ENCODE measurements around the gene KIFC3. TPM values are rescaled to one million over a fixed set of nuclear protein-coding genes. Genes with fewer than 3 reads are reported as not detected.
A peak's percentile ranks its signal among the peaks of the same experiment; 100 is the strongest.
"Not testable (repeated sequence)": the region's sequence is repeated elsewhere in the genome, so short reads cannot be mapped to it uniquely, and the experiment has no call there.

Gene KIFC3
- total RNA-seq, 1 donor from 2014 or later: 96.9 TPM

- Mint-ChIP-seq H3K4me3 (ENCODE audit: unreplicated experiment) (peak overlapping the region; percentile 1), H3K27me3 (ENCODE audit: low read depth, unreplicated experiment) (no peaks in the 10 kb centered on the region), H3K4me1 (ENCODE audit: low read depth, unreplicated experiment) (peaks cover 8% of the 10 kb centered on the region), H3K9me3 (ENCODE audit: unreplicated experiment) (no peaks in the 10 kb centered on the region), H3K27ac (ENCODE audit: unreplicated experiment) (peak overlapping the region; percentile 26), H3K36me3 (ENCODE audit: low read depth, unreplicated experiment) (peaks cover 23% of the 10 kb centered on the region)
- H3K9me3 ChIP-seq (ENCODE audit: insufficient read depth, low read depth, low read length): no peaks in the 10 kb centered on the region
- H3K27me3 ChIP-seq (ENCODE audit: insufficient read depth, low read length): no peaks in the 10 kb centered on the region
- peaks cover 22% of the 10 kb centered on the region for H3K79me2 ChIP-seq (ENCODE audit: insufficient read depth, low read length)
- H3K9ac ChIP-seq (ENCODE audit: low read length): peak overlapping the region; percentile 41
- H3K4me2 ChIP-seq (ENCODE audit: low read length): no peak overlapping the region
- no peak for DNase-seq (ENCODE audit: low read depth)
- FAIRE-seq: no peak
- H4K20me1 ChIP-seq (ENCODE audit: insufficient read depth, low read length): peaks cover 64% of the 10 kb centered on the region
- peaks cover 17% of the 10 kb centered on the region for H3K4me1 ChIP-seq (ENCODE audit: insufficient read depth, low read length)
- no peak overlapping the region for H3K4me3 ChIP-seq (ENCODE audit: insufficient read depth, low read depth, low read length)
- no peak overlapping the region for H3K27ac ChIP-seq (ENCODE audit: low read depth, low read length)
- TF ChIP-seq CTCF (IDR thresholded peaks at IDR 0.05; ENCODE audit: insufficient read depth, low read depth, low read length): no peak
- no peak for TF ChIP-seq EZH2 (IDR thresholded peaks at IDR 0.05; ENCODE audit: insufficient read depth, low read length)
- no peak overlapping the region for H2AFZ ChIP-seq (ENCODE audit: low read depth, low read length)
- H3K36me3 ChIP-seq (ENCODE audit: insufficient read depth, low read length): no peaks in the 10 kb centered on the region
Measured at GRCh38 chr16:57783116-57783515, 19.2 kb downstream of the KIFC3 start.

- peaks cover 22% of the 10 kb centered on the region for H3K79me2 ChIP-seq (ENCODE audit: insufficient read depth, low read length)
- H3K4me1 Mint-ChIP-seq (ENCODE audit: low read depth, unreplicated experiment); FAIRE-seq; H3K27me3 ChIP-seq (ENCODE audit: insufficient read depth, low read length); H2AFZ ChIP-seq (ENCODE audit: low read depth, low read length); H3K27me3 Mint-ChIP-seq (ENCODE audit: low read depth, unreplicated experiment); DNase-seq (ENCODE audit: low read depth); H3K4me3 Mint-ChIP-seq (ENCODE audit: unreplicated experiment); H3K9me3 ChIP-seq (ENCODE audit: insufficient read depth, low read depth, low read length); H3K4me3 ChIP-seq (ENCODE audit: insufficient read depth, low read depth, low read length); H3K36me3 ChIP-seq (ENCODE audit: insufficient read depth, low read length); H3K9me3 Mint-ChIP-seq (ENCODE audit: unreplicated experiment): not testable (repeated sequence)
- H3K4me1 ChIP-seq (ENCODE audit: insufficient read depth, low read length): peaks cover 17% of the 10 kb centered on the region
- peak overlapping the region; percentile 81 for H3K27ac ChIP-seq (ENCODE audit: low read depth, low read length)
- H3K27ac Mint-ChIP-seq (ENCODE audit: unreplicated experiment): peak overlapping the region; percentile 73
- H4K20me1 ChIP-seq (ENCODE audit: insufficient read depth, low read length): peaks cover 64% of the 10 kb centered on the region
- H3K36me3 Mint-ChIP-seq (ENCODE audit: low read depth, unreplicated experiment): peaks cover 23% of the 10 kb centered on the region
- H3K4me2 ChIP-seq (ENCODE audit: low read length): peak overlapping the region; percentile 56
- H3K9ac ChIP-seq (ENCODE audit: low read length): peak overlapping the region; percentile 41
Measured at GRCh38 chr16:57782607-57783055, 19.7 kb downstream of the KIFC3 start.

- H3K4me3 ChIP-seq (ENCODE audit: insufficient read depth, low read depth, low read length): no peak overlapping the region
- Mint-ChIP-seq H3K27me3 (ENCODE audit: low read depth, unreplicated experiment) (no peaks in the 10 kb centered on the region), H3K4me3 (ENCODE audit: unreplicated experiment) (no peak overlapping the region), H3K9me3 (ENCODE audit: unreplicated experiment) (no peaks in the 10 kb centered on the region), H3K36me3 (ENCODE audit: low read depth, unreplicated experiment) (peaks cover 23% of the 10 kb centered on the region), H3K4me1 (ENCODE audit: low read depth, unreplicated experiment) (peaks cover 8% of the 10 kb centered on the region), H3K27ac (ENCODE audit: unreplicated experiment) (peak overlapping the region; percentile 73)
- TF ChIP-seq EZH2 (IDR thresholded peaks at IDR 0.05; ENCODE audit: insufficient read depth, low read length): no peak
- peak; percentile 20 for TF ChIP-seq CTCF (IDR thresholded peaks at IDR 0.05; ENCODE audit: insufficient read depth, low read depth, low read length)
- H3K9ac ChIP-seq (ENCODE audit: low read length): peak overlapping the region; percentile 41
- H3K27me3 ChIP-seq (ENCODE audit: insufficient read depth, low read length): no peaks in the 10 kb centered on the region
- peaks cover 21% of the 10 kb centered on the region for H3K79me2 ChIP-seq (ENCODE audit: insufficient read depth, low read length)
- DNase-seq (ENCODE audit: low read depth) (peak; percentile 50), FAIRE-seq (peak; percentile 29)
- peak overlapping the region; percentile 56 for H3K4me2 ChIP-seq (ENCODE audit: low read length)
- peaks cover 5% of the 10 kb centered on the region for H3K36me3 ChIP-seq (ENCODE audit: insufficient read depth, low read length)
- H3K9me3 ChIP-seq (ENCODE audit: insufficient read depth, low read depth, low read length): no peaks in the 10 kb centered on the region
- H2AFZ ChIP-seq (ENCODE audit: low read depth, low read length): no peak overlapping the region
- H3K4me1 ChIP-seq (ENCODE audit: insufficient read depth, low read length): peaks cover 17% of the 10 kb centered on the region
- H4K20me1 ChIP-seq (ENCODE audit: insufficient read depth, low read length): peaks cover 59% of the 10 kb centered on the region
- peak overlapping the region; percentile 81 for H3K27ac ChIP-seq (ENCODE audit: low read depth, low read length)
Measured at GRCh38 chr16:57781741-57782606, 20.3 kb downstream of the KIFC3 start.
